Right cardiac atrium (tissue), 5 donors: ENCODE results near the gene PRDM16. TPM values are rescaled to one million over a fixed set of nuclear protein-coding genes. Genes with fewer than 3 reads are reported as not detected.

Experiments used
- ATAC-seq, 2 donors: fragments of 200-7000 bp; cut with Tn5 transposase; one replicate each; pipeline versions ENCODE4 v1.8.0 to v1.9.1; 2020; ENCODE audit warnings: moderate library complexity in 2 of 2, mild to moderate bottlenecking in 1 of 2
- DNase-seq, 3 donors: peaks; one replicate each; pipeline ENCODE4 v3.0.0-alpha.2; 2020
- H3K27ac ChIP-seq: one replicate; pipeline ENCODE4 v1.5.1; 2013; ENCODE audit warnings: mild to moderate bottlenecking, low read length, control low read depth, moderate library complexity
- H3K27me3 ChIP-seq: one replicate; pipeline ENCODE4 v1.6.1; 2013; ENCODE audit not compliant: control insufficient read depth, insufficient read depth
- H3K4me1 ChIP-seq: one replicate; pipeline ENCODE4 v1.6.1; 2013; ENCODE audit warnings: low read length; ENCODE audit not compliant: control insufficient read depth, insufficient read depth
- H3K4me3 ChIP-seq: one replicate; pipeline ENCODE4 v1.5.1; 2013; ENCODE audit warnings: low read length, control low read depth
- H3K9me3 ChIP-seq: one replicate; pipeline ENCODE4 v1.6.1; 2013; ENCODE audit warnings: low read length; ENCODE audit not compliant: control insufficient read depth
- WGBS: extraction: QIAGEN DNeasy Blood & Tissue Kit; methylation state at CpG from one replicate; pipeline ENCODE4 v1.1.7; 2013; 5-methylcytosine and 5-hydroxymethylcytosine counted together
- intact Hi-C, 4 donors: fragments of 100-400 bp; cut with DNase I; formaldehyde crosslinking; loops; one replicate each; pipeline versions ENCODE4 v1.11.0 to v1.14.0; 2022 to 2023
- polyA plus RNA-seq: library from polyadenylated mRNA; stranded (reverse); fragments of 200-250 nt; gene quantifications from one replicate; pipeline ENCODE4 v1.2.3, GENCODE V29; 2013
- total RNA-seq, 4 donors: library from RNA; stranded (reverse); fragmentation: NEBNext Ultra II Directional; extraction: Animal tissue kit (Norgen Biotek cat#: 25700); gene quantifications; one replicate each; pipeline ENCODE4 v1.2.1, GENCODE V29; 2021
- donor health status: healthy with polysubstance abuse.
- donor health status: DM: no; HTN: yes; CAD: no.
- donor health status: DM: no; HTN: no; CAD: no.
- donor health status: DM: no; HTN: yes; CAD: no; lungs with severe emphysema.
- donor health status: DM: yes; HTN: yes; CAD: no.

The PRDM16 gene
- total and polyA plus RNA-seq, 5 donors: 1.1 to 2.9 (median 1.9) TPM

DNA sequence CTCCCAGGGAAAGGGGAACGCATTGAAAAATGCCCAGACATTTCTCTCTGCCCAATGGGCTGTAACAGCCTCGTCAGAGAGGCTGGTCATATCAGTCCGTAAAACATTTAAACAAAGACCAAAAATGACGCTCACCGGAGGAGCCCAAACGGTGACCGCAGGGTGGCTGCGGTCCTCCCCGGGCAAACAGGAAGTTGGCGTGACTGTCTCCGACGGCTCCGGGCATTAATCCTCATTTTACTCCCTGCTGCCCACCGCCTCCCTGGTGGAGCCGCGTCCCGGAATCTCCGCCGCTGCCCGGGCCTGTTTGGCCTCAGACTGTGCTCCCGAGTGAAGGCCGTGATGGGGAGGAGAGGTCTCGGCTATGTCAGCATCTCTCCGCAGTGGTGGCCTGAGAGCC, 9.9 kb downstream of the PRDM16 start:
- Histone ChIP-seq H3K9me3 (no peaks in the 10 kb centered on the region), H3K27ac (no peak overlapping the region), H3K27me3 (no peaks in the 10 kb centered on the region), H3K4me3 (no peak overlapping the region), H3K4me1 (no peaks in the 10 kb centered on the region)
- peak in 2 of 3 donors; percentile 13 to 52 for DNase-seq
- no peak for ATAC-seq
- intact Hi-C loops: loop anchor here in 2 of 4 donors (10.0 kb wide), 2 partner anchors 196 to 206 kb away; no protein-coding TSS in a partner anchor
- WGBS: 75% methylated on average over 24 of the region's 24 CpGs

GRCh38 chr1:3079381-3080052, 10.5 kb downstream of the PRDM16 start:
- DNase-seq (peak in 2 of 3 donors; percentile 40 to 44), ATAC-seq (no peak)
- H3K4me3 ChIP-seq: no peak overlapping the region
- intact Hi-C loops: loop anchor here in 2 of 4 donors (10.0 kb wide), 2 partner anchors 195 to 205 kb away; no protein-coding TSS in a partner anchor
- no peaks in the 10 kb centered on the region for H3K9me3 ChIP-seq
- H3K27ac ChIP-seq: no peak overlapping the region
- no peaks in the 10 kb centered on the region for H3K27me3 ChIP-seq
- 78% methylated on average over 18 of the region's 18 CpGs for WGBS
- no peaks in the 10 kb centered on the region for H3K4me1 ChIP-seq

DNA sequence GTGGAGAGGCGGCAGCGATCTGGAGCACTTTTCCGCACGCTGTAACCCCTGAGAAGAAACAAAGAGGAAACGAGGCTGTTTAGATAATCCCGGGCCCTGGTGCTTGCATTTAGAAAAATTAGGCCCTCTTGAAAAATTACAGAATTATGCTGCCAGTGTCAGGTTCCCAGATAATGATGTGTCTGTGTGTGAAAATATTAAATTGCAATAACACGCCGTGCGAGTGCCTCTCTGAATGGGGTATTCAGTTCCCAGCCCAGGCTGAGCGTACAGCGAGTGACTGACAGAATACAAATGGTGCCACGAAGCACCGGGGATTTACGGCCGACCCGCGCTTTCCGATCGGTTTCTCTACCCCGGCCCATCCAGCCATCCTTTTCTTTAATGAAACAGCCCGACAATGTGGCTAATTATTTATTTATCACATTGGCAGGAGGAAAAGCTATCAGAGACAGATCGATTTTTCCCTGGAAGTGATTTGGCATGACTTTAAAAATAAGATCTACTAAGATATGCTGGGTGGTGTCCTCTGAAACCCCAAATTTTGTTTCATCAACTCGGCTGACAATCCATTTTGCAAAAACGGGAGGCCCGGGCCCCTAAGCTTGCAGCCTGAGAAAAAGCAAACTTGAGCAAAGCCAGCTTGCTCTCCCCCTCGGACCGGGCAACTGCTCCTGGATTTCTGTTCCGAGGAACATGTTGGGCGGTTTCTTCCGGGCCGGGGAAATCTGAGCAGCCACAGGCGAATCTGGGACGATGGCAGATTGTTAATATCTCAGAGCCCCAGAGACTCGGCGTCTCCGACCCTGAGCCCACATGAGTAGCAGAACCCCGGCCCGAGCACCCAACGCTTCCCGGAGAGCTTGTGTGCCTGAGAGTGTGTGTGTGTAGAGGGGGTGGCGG, 11.3 kb downstream of the PRDM16 start:
- Histone ChIP-seq H3K27me3 (no peaks in the 10 kb centered on the region), H3K27ac (no peak overlapping the region), H3K4me1 (no peaks in the 10 kb centered on the region), H3K9me3 (no peaks in the 10 kb centered on the region), H3K4me3 (no peak overlapping the region)
- DNase-seq (peak in 2 of 3 donors; percentile 36 to 41), ATAC-seq (no peak)
- WGBS: 81% methylated on average over 41 of the region's 41 CpGs
- intact Hi-C loops: no loop called here

DNA sequence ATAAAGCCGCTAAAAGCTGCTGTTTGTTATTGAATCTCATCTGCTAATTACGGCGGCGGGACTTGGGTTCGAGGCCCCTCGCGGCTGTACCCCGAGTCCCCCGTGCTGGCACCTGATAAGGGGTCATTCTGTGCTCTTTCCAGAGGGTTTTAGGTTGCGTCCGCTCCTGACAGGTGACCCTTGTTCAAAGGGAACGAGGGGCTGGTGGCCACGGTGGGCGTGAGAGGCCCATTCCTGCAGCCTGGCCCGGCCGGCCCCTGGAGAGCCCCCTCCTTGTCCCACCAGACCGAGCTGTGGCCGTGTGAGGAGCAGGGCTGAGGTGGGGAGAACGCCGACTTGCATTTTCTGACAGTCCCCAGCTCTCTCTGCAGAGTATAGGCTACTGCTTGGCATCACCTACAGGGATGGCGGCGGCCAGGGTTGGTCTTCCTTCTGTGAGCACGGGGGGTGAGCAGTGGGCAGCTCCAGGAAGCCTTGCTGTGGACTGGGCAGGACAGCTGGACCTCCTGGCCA, 12.2 kb downstream of the PRDM16 start:
- no peaks in the 10 kb centered on the region for H3K27me3 ChIP-seq

DNA sequence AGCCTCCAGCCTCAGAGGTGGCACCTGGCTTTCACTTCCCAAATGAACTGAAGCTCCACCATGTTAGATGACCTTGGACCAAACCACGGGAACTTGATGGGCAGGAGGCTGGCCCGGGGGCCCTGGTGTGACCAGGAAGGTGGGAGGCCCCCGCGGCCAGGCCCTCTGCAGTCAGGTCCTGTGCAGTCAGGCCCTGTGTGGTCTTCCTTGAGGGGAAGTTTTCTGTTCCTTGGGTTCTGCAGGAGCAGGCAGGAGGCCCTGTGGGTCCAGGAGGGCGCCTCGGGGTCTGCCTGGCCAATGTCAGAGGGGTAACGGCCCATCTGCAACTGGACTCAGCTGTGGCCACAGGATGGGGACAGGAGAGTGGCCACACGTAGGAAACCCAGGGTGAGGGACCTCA, 13.0 kb downstream of the PRDM16 start:
- intact Hi-C loops: no loop called here
- H3K4me3 ChIP-seq: no peak overlapping the region
- no peak overlapping the region for H3K27ac ChIP-seq
- H3K4me1 ChIP-seq: no peaks in the 10 kb centered on the region
- H3K27me3 ChIP-seq: no peaks in the 10 kb centered on the region
- DNase-seq (no peak), ATAC-seq (no peak)
- no peaks in the 10 kb centered on the region for H3K9me3 ChIP-seq
- 83% methylated on average over 8 of the region's 8 CpGs for WGBS

More for the DNA sequence above, 12.2 kb downstream of the PRDM16 start:
- DNase-seq (peak in 1 of 3 donors; percentile 45), ATAC-seq (no peak)
- Histone ChIP-seq H3K27ac (no peak overlapping the region), H3K9me3 (no peaks in the 10 kb centered on the region), H3K4me1 (no peaks in the 10 kb centered on the region), H3K4me3 (no peak overlapping the region)
- intact Hi-C loops: no loop called here
- WGBS: 90% methylated on average over 23 of the region's 23 CpGs

- Histone ChIP-seq H3K27me3 (no peaks in the 10 kb centered on the region), H3K4me3 (no peak overlapping the region), H3K27ac (no peak overlapping the region), H3K9me3 (no peaks in the 10 kb centered on the region), H3K4me1 (no peaks in the 10 kb centered on the region)
- intact Hi-C loops: no loop called here
- 89% methylated on average over 42 of the region's 42 CpGs for WGBS
- ATAC-seq (peak in 1 of 2 donors; percentile 9), DNase-seq (no peak)
Measured at GRCh38 chr1:3082571-3083516, 13.8 kb downstream of the PRDM16 start.

DNA sequence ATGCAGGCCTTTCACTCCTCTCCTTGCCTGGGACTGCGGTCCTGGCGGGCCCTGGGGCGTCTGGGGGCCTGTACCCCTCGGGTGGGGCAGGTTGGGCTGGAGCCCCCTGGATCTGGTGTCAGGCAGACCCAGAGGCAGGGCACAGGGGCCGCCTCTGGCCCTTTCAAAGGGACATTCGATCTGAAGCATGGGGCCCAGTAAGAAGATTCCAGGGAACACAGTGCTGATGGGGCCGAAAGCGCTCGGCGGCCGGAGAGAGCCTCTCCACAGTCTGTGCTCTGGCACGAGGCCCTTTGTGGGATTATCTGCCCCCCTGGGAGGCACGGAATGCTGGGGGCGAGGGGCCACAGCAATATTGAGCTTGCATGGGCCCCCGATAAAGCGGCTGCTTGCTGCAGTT, 15.2 kb downstream of the PRDM16 start:
- no peaks in the 10 kb centered on the region for H3K4me1 ChIP-seq

GRCh38 chr1:3084726-3085125, 15.7 kb downstream of the PRDM16 start:
- 88% methylated on average over 12 of the region's 12 CpGs for WGBS
- H3K4me1 ChIP-seq: no peaks in the 10 kb centered on the region
- ATAC-seq (no peak), DNase-seq (no peak)
- intact Hi-C loops: no loop called here
- H3K27me3 ChIP-seq: no peaks in the 10 kb centered on the region
- H3K4me3 ChIP-seq: no peak overlapping the region
- H3K9me3 ChIP-seq: no peaks in the 10 kb centered on the region
- H3K27ac ChIP-seq: no peak overlapping the region

More for the DNA sequence above, 15.2 kb downstream of the PRDM16 start:
- 71% methylated on average over 16 of the region's 16 CpGs for WGBS
- Histone ChIP-seq H3K27ac (no peak overlapping the region), H3K9me3 (no peaks in the 10 kb centered on the region), H3K4me3 (no peak overlapping the region), H3K27me3 (no peaks in the 10 kb centered on the region)
- intact Hi-C loops: no loop called here
- no peak for ATAC-seq
- no peak for DNase-seq

GRCh38 chr1:3085721-3086120, 16.7 kb downstream of the PRDM16 start:
- 76% methylated on average over 8 of the region's 8 CpGs for WGBS
- H3K4me3 ChIP-seq: no peak overlapping the region
- H3K4me1 ChIP-seq: no peaks in the 10 kb centered on the region
- DNase-seq (no peak), ATAC-seq (no peak)
- no peaks in the 10 kb centered on the region for H3K9me3 ChIP-seq
- no peaks in the 10 kb centered on the region for H3K27me3 ChIP-seq
- intact Hi-C loops: no loop called here
- no peak overlapping the region for H3K27ac ChIP-seq

DNA sequence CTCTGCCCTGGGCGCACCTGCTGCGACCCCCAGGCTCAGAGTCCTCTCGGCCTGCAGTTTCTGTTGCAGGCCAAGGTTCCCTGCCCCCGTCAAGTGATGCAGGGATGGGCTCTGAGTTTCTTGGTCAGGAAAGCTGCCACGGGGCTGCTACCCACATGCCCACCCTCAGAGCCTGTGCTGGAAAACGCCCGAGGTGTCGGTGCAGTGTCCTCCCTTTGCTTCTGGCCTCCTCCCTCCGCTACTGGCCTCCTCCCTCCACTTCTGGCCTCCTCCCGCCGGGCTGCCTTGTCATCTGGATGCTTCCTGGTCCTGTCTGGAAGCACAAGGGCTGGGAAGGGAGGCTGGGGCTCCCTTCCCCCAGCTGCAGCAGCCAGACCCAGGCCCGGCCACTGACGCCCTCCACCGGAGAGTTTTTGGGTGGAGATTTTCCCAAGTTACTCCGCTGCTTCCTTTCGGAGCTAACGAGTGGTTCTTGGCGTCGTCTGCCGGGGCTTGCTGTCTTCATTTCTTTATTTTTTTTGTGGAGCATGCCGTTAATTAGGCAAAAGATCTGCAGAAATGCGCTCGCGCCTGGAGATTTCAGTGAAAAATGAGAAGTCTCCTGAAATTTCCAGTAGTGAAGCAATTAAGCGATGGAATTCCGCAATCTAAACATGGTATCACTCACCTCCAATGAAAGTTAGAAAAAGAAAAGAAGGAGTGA, 17.4 kb downstream of the PRDM16 start:
- 85% methylated on average over 26 of the region's 26 CpGs for WGBS
- H3K9me3 ChIP-seq: no peaks in the 10 kb centered on the region
- ATAC-seq (no peak), DNase-seq (no peak)
- H3K4me3 ChIP-seq: no peak overlapping the region
- no peak overlapping the region for H3K27ac ChIP-seq
- H3K4me1 ChIP-seq: no peaks in the 10 kb centered on the region
- intact Hi-C loops: no loop called here
- H3K27me3 ChIP-seq: no peaks in the 10 kb centered on the region
